NCI-H1105 treated with DMSO at 0.1 percent for 48 hours (cell line): Measurements from ENCODE around the gene EXOC3L4.
A peak's percentile ranks its signal among the peaks of the same experiment; 100 is the strongest.

Source experiments
- DNase-seq: peaks from one replicate; lab custom pipeline; 2025; lab: John Stamatoyannopoulos, UW

The EXOC3L4 gene

DNA sequence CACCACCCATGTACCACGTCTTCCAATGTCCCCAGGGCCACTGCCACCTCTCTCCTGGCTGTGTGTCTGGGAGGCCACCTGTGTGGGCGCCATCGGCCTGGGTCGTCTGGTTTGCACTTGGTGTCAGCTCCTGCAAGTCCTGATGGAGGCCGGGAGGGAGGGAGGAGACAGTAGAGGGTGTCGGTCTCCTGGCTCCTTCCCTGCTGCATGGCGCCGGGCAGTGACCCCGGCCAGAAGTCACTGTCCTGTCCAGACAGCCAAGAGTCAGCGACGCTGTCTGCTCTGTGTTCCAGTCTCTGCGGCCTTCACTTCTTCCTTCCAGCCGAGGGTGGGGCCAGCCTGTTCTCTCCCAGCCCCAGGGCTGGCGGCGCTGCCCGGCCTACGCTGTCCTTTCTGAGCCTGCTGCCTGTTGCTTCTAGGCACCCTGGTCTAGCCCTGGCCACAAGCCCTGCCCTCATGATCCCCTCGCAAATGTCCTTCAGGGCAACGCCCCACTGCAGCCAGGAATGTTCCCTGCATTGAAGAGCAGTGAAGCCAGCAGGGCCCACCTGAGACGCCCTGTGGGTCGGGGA is 23.5 kb upstream of the EXOC3L4 start:
- no peak for DNase-seq

DNA sequence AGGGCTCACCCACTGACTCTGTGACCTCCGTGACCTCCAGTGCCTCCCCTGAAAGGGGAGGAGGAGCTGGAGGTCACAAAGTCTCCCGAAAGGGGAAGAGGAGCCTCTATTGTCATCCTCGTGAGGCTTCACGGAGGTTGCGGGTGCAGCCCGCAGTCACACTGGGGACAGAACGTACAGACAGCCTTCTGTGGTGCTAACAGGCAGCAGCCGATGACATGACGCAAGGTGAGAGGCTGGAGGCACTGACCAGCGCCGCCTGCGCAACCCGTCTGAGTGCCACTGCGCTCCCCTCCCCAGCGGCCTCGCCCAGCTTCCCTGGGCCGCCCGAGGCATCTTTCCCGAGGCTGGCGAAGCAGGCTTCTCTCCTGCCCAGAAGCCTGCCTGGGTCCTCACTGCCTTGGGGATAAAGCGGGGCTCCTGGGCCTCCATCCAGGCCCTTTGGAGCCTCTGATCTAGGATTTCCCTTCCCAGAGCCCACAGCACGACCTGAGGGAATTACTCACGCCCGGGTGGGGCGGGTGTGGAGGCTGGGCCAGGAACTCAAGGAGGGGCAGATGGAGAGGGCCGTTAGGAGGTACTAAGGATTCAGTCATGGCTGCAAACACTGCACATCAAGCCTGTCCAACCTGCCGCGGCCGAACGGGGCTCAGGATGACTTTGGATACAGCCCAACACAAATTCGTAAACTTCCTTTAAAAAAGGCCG is 22.8 kb upstream of the EXOC3L4 start:
- no peak for DNase-seq

GRCh38 chr14:103072595-103073366 is 21.7 kb upstream of the EXOC3L4 start:
- no peak for DNase-seq

DNA sequence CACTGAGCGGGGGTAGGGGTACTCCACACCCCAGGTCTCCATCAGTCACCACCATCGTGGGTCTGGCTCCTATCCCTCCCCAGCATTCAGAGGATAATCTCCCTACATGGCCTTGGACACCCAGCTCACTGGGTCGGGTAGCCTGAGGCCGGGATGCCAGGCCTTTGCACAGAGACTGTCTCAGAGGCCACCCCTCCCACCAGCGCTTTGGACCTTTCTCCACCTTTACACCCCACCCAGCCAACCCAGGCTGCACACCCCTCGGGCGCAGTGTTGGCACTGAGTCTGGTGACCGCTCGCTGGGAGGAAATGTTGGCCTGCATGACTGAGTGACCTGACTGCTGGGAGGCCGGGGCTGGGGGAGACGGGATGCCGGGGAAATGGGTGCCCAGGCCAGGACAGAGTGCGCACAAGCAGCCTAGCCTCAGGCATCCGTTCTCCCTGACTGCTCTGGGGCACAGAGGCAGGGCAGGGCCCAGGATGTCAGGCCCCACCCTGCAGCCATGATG is 21.1 kb upstream of the EXOC3L4 start:
- no peak for DNase-seq

DNA sequence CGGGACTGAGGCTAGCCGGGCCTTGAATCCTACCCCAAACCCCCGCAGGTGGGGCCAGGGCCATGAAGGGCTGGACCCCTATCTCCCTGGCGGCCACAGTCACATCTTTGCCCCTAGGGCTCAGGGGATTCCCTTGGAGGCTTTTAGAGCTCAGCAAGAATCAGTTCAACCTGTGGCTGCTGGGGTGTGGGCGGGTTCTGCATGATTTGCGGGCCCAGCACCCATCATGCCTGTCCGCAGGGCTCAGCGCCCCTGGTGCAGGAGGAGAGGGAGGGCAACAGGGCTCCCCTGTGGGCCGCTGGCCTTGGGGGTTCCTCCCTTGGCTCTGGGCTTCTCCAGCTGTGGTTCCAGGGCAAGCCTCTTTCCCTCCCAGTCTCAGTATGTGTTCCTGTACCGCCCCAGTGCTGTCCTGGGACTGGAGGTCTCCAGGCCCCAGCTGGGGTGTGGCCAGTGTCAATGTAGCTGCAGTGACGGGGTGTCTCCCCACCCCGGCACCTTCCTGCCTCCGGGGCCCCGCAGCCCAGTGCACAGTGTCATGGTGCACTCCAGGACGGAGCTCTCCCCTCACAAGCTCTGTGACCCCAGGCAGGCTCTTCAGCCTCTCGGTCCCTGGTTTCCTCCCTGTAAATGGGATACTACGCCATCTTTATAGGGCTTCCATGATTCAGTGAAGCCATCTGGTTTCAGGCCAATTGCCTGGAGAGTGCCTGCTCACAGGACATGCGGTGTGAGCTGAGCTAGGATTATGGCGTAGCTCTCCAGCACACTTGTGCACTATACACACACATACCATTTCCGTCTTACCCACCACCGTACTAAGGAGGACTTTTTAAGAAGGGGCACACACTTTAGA is 20.4 kb upstream of the EXOC3L4 start:
- no peak for DNase-seq

GRCh38 chr14:103074729-103075367 is 19.7 kb upstream of the EXOC3L4 start:
- DNase-seq, result no peak

DNA sequence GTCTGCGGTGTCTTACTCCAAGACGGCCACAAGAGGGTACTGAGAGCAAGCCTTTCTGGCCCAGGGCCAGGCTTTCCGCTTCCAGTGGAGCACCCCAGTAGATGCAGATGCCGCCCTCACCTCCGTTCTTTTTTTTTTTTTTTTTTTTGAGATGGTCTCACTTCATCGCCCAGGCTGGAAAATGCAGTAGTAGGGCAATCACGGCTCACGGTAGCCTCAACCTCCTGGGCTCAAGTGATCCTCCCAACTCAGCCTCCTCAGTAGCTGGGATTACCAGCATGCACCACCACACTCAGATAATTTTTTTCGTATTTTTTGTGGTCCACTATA is 16.1 kb upstream of the EXOC3L4 start:
- DNase-seq, result peak; percentile 91

DNA sequence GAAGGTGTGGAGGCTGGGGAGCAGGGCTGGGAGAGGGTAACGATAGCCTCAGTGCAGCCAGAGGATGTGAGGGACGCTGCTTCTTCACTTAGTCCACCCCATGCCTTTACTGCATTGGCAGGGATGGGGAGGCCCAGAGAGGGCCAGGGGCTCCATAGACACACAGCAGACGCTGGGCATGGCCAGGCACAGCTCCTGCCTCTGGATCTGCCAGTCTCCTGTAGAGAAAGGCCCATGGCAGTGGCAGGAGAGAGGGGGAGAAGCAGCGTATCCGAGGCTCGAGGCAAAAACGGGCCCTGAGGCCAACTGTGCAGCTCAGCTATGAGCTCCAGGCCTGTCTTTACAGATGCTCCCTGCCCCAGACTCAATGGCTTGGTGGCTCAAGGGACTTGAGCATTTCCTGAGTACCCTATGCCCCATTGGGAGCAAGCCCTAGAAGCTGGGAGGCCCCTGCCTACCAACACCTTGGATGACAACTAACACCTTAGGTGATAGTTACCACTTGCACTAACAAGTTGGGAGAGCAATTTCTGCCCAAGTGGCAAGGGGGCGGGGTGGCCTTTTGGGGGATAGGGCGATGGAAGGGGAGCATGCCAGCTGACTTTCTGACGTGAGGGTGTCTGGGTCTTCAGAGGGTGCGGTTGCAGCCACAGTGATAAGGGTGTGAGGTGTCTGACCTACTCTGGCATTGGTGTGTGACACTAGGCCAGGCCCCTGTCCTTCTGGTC is 15.5 kb upstream of the EXOC3L4 start:
- DNase-seq, result no peak

DNA sequence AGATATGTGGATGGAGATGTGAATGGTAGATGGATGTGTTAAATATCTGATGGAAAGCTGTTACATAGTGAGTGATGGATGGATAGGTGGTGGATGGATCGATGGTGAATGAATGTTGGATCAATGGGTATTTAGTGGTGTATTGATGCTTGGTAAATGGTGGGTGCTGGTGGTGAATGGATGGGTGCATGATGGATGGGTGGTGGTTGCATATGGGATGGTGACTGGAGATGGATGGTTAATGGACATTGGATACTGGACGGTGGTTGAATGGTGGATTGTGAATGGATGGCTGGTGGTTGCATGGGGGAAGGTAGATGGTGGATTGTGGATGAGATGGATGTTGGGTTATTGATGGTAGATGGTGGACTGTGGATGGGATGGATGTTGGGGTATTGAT is 12.6 kb upstream of the EXOC3L4 start:
- DNase-seq, result no peak

- DNase-seq, result no peak
Measured at GRCh38 chr14:103084021-103084919, 10.3 kb upstream of the EXOC3L4 start, which contains the start of gene LBHD2. TSS of gene LBHD2 (plus strand) at chr14:103084210. CDS start at chr14:103086013, 1,803 bp downstream.

DNA sequence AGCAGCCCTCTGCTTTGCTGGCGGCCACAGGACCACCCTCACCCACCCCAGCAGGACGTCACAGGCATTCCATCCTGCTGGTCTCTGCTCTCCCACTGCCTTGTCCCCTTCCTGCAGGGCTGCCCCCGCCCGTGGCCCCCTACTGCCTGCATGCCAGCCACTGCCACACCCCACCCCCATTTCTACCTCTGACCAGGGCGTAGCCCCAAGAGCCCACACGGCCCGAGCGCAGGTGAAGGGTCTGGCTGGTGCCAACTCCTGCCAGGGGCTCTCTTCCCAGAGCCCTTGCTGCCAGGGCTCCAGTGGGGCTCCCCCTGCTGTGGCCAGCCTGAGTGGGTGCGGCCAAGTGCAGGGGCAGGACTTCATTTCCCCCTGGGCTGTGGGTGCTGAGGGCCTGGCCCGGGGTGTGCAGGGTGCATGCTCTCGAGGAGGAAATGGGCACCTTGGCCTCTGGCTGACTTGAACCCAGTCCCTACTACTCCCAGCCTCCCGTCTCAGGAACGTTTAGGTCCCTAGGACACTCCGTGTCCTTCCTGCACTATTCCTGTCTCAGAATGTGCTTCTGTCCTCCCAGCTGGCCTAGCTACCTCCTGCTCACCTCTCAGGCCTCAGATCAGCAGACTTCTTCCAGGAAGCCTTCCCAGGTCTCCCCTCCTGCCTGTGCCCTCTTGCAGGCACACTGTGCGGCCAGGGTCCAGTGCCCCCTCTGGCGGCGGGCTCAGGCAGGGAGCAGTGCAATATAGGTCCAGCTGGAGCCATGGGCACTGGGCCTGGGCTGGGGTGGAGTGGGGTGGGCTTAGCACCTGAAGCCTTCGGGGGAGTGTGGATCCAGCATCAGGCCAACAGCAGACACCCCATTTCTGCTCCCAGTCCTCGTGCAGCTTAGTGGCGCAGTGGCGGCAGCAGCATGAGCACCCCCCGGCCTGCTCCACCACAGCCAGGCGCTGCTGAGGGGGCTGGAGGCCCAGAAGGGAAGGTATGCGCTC is 9.1 kb upstream of the EXOC3L4 start:
- DNase-seq, result no peak

DNA sequence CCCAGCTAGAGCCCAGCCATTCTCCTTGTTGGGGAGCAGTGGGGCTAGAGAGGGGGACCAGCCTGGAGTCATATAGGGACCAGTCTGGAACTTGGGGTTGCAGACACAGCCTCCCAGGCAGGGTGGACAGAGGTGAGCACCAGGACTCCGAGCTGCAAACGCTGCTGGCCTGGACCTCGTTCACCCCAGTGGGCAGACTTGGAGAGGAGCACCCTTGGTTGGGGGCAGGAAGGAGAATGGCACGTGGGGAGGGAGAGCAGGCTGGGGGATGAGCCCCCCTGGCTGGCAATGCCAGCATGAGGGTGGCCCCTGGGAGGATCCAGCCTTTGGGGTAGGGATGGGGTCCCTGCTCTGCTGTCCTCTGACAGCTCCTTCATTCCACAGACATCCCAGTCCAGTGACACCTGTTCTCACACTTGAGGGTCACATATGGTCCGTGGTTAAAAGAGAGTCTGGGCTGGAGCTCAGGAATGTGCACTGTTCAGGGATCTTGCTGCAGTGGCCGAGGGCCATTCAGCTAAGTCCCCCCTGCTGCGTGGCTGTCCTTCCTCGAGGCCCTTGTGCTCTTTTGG is 7.7 kb upstream of the EXOC3L4 start:
- DNase-seq, result no peak

DNA sequence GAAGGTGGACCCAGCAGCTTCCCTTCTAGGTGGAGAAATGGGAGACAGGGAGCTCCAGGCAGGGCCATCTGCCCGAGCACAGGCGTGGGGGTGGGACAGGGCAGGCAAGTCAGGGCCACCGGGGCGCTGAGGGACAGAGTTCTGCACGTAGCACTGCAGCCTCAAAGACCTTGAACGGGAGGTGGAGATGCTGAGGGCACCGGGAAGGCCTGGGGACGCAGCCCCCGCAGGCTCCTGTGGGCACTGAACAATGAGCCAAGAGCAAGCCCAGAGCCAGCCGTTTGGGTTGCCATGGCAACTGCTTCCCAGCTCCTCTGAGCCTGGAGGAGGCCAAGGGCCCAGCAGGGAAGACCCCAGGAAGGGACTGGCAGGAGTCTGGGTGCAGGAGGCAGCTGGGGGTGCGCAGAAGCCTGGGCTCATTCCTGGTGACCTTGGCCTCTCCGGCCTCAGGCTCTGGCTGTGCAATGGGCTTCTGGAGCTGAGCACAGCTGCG is 7.1 kb upstream of the EXOC3L4 start:
- DNase-seq, result peak; percentile 16

DNA sequence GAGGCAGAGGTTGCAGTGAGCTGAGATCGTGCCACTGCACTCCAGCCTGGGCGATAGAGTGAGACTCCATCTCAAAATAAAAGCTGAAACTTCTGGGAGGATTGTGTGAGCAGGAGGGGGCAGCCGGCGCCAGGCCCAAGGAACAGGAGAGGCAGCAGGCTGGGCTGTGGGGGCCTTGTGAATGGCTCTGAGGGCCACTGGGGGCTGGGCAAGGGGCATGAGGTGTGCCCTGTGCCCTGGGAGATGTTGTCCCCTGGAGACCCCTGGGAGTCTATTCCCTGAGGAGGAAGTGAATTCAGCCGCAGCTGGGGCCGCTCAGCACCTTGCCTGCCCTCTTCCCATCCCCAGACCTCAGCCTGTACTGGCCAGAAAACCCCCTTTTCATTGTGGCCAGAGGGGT is 5.6 kb upstream of the EXOC3L4 start:
- DNase-seq, result no peak

DNA sequence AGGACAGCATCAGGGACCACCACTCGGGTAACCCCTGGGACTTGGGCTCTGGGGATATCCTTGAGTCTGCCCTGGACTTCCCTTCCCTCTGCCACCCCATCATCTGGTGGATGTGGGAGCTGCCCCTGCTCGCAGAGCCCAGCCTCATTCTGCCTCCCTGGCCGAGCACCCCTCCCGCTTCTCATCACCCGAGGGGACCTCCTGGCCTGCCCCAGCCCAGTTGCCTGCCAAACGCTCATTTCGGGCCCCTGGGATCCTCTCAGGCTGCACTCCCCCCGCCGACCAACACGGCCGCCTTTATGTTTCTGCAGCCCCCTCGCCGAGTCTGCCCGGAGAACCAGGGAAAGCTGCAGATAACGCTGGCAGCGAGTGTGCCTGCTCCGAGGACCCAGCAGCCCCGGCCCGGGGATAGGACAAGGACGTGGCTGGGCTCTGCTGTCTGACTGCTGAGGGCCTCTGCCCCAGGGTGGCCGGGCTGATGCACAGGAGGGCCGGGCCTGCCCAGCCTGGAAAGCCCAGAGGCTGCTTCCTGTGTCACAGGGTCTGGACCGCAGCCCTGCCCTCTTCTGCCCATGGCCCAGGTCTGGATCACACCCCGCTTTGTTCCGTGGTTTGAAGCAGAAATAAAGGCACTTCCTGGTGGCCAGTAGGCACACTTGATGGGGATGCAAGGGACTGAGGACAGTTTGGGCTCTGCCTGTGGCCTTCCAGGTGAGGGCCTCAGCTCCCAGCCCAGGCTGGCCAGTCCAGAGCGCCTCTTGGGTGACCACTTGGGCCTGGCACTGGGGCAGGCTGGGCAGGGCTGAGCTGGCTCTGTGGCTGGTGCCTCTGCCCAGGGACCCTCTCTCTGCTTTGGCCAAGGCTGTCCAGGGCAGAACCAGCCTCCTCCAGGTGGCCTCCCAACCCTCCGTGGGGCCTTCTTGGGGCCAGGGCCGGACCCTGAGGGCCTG is 4.9 kb upstream of the EXOC3L4 start:
- DNase-seq, result no peak

DNA sequence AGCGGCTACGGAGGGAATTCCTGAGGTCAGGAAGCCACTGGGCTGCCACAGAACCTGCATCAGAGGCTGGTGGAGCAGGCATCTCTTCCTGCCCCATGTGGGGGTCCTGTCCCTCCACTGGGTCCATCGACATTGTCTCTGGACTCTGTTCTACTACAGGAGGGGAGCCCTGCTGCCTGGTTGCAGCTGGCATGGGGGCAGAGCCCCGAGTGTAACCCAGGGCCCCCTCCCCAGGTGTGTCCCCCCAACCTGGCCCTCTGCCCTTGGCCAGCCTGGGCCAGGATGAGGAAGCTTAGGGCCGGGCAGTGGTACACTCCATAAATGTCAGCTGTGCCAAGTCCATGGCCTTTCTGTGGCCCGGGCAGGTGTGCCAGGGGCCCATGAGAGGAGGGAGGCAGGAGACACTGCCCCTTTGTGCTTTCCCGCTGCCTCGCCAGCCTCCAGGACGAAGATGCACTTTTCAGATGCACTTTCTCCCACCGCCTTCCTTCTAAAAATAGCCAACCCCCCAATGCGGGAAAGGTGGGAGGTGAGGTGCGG is 4.0 kb upstream of the EXOC3L4 start:
- DNase-seq, result no peak
